Fibroblast of pulmonary artery (primary cell): ENCODE measurements around the gene PIEZO2.

Source experiments
- DNase-seq: peaks from one replicate; pipeline ENCODE4 v3.0.0-alpha.2; 2010; ENCODE audit warnings: low read depth
- H3K4me3 ChIP-seq: replicated peaks from 2 replicates; pipeline ENCODE4 v1.5.1; 2011; ENCODE audit warnings: low read depth, mild to moderate bottlenecking, control low read depth, low read length, moderate library complexity
- CTCF ChIP-seq: IDR thresholded peaks from 2 replicates; pipeline ENCODE4 v1.5.1; 2011; ENCODE audit warnings: mild to moderate bottlenecking, control low read depth, low read length, inconsistent platforms; ENCODE audit errors: missing control alignments

Gene PIEZO2

GRCh38 chr18:10841203-10841602, 308.2 kb downstream of the PIEZO2 start:
- H3K4me3 ChIP-seq: no peak overlapping the region
- peak; percentile 76 for DNase-seq
- no peak for TF ChIP-seq CTCF

GRCh38 chr18:10840743-10841142, 308.6 kb downstream of the PIEZO2 start:
- no peak for TF ChIP-seq CTCF
- no peak overlapping the region for H3K4me3 ChIP-seq
- DNase-seq: peak; percentile 42

GRCh38 chr18:10839421-10839820, 309.9 kb downstream of the PIEZO2 start:
- no peak for TF ChIP-seq CTCF
- no peak overlapping the region for H3K4me3 ChIP-seq
- no peak for DNase-seq

- peak; percentile 35 for DNase-seq
- no peak overlapping the region for H3K4me3 ChIP-seq
- TF ChIP-seq CTCF: no peak
Observed at GRCh38 chr18:10838553-10838952, 310.8 kb downstream of the PIEZO2 start.

- H3K4me3 ChIP-seq: no peak overlapping the region
Observed at GRCh38 chr18:10834128-10834815, 315.1 kb downstream of the PIEZO2 start.

GRCh38 chr18:10833656-10834055, 315.7 kb downstream of the PIEZO2 start:
- H3K4me3 ChIP-seq: no peak overlapping the region
- no peak for DNase-seq
- TF ChIP-seq CTCF: no peak

More at GRCh38 chr18:10834128-10834815, 315.1 kb downstream of the PIEZO2 start:
- no peak for DNase-seq
- TF ChIP-seq CTCF: no peak

- no peak for DNase-seq
Observed at GRCh38 chr18:10826400-10826799, 323.0 kb downstream of the PIEZO2 start.

More at GRCh38 chr18:10826400-10826799, 323.0 kb downstream of the PIEZO2 start:
- H3K4me3 ChIP-seq: no peak overlapping the region
- no peak for TF ChIP-seq CTCF
